Suprapubic skin (tissue), 3 donors: Measurements from ENCODE around the gene DNAH14.

Experiments
- POLR2A ChIP-seq, 2 donors: fragments of 450-650 bp; IDR thresholded peaks; one replicate each; pipeline ENCODE4 v1.6.1; 2017; ENCODE audit warnings: antibody characterized with exemption in 2 of 2, mild to moderate bottlenecking in 2 of 2, moderate library complexity in 2 of 2
- TF ChIP-seq, protein P1 (sequence below), 2 donors: fragments of 200-600 bp in 1 of 2; fragments of 450-650 bp in 1 of 2; sonication (generic) in 1 of 2; IDR thresholded peaks; one replicate each; pipeline ENCODE4 v1.5.1; 2016 to 2019; ENCODE audit warnings: antibody characterized with exemption in 2 of 2, mild to moderate bottlenecking in 1 of 2, moderate library complexity in 1 of 2

GRCh38 chr1:225435957-225436392 is 506.5 kb downstream of the DNAH14 start:
- TF ChIP-seq, protein P1, sequence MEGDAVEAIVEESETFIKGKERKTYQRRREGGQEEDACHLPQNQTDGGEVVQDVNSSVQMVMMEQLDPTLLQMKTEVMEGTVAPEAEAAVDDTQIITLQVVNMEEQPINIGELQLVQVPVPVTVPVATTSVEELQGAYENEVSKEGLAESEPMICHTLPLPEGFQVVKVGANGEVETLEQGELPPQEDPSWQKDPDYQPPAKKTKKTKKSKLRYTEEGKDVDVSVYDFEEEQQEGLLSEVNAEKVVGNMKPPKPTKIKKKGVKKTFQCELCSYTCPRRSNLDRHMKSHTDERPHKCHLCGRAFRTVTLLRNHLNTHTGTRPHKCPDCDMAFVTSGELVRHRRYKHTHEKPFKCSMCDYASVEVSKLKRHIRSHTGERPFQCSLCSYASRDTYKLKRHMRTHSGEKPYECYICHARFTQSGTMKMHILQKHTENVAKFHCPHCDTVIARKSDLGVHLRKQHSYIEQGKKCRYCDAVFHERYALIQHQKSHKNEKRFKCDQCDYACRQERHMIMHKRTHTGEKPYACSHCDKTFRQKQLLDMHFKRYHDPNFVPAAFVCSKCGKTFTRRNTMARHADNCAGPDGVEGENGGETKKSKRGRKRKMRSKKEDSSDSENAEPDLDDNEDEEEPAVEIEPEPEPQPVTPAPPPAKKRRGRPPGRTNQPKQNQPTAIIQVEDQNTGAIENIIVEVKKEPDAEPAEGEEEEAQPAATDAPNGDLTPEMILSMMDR (IDR thresholded peaks at IDR 0.05): no peak
- no peak for TF ChIP-seq POLR2A (IDR thresholded peaks at IDR 0.05)
